H7 (cell line): ENCODE data around the gene IRF4. TPM values are rescaled to one million over a fixed set of nuclear protein-coding genes. Genes with fewer than 3 reads are reported as not detected.
"Not testable (repeated sequence)": the region's sequence is repeated elsewhere in the genome, so short reads cannot be mapped to it uniquely, and the experiment has no call there.

Source experiments
- DNase-seq: peaks from one replicate; pipeline ENCODE4 v3.0.0; 2012
- H3K27me3 ChIP-seq: 2 replicates; pipeline ENCODE4 v1.6.0; 2011; ENCODE audit warnings: mild to moderate bottlenecking, low read length; ENCODE audit not compliant: control insufficient read depth, insufficient read depth
- H3K36me3 ChIP-seq: replicated peaks from 2 replicates; pipeline ENCODE4 v1.5.1; 2011; ENCODE audit warnings: low read length; ENCODE audit not compliant: control insufficient read depth, insufficient read depth
- H3K4me3 ChIP-seq: 2 replicates; pipeline ENCODE4 v1.5.1; 2011; ENCODE audit warnings: low read depth, mild to moderate bottlenecking, control low read depth, low read length, moderate library complexity; ENCODE audit not compliant: insufficient read depth
- total RNA-seq: library from RNA; depleted of rRNA; stranded (reverse); fragments of >200 nt; shearing (Covaris generic); gene quantifications from 2 replicates; pipeline ENCODE4 v1.2.3, GENCODE V29; 2014

IRF4 gene
- total RNA-seq, 1 experiment from 2014 or later = 1.1 TPM

DNA sequence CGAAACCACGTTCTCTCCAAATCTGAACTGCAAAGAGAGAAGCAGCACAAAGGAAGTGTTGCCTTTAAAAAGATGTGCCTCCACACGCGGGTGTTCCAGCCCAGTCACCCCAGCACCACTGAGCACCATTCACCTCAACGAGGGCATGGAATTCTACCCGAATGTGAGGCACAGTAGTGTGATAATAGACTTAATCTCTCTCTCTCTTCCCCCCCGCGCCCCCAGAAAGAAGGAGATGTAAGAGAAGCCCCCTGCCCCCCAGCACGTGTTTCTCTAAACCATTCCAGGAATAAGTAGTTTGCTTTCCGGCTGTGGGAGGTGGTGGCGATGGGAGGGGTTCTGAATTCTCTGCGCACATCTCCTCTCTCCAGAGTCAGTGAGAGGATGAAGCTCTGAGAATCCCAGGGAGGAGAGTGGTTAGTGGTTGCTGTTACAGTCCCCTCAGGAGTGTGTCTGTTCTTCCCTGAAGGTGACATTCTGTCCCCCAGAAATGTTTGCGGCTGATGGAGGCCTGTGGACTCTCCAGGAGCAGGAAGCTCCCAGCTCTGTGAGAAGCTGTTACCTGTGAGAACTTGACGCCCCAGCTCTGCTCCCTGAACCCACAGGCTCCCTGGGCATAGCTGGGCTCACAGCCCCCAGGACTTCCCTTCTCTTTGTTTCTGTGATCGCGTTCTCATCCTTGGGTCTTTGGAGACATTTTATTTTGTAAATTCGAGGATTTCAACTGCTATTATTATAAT, 23.5 kb upstream of the IRF4 start:
- no peaks in the 10 kb centered on the region for H3K36me3 ChIP-seq
- H3K4me3 ChIP-seq = no peak overlapping the region
- no peak for DNase-seq
- H3K27me3 ChIP-seq = no peaks in the 10 kb centered on the region

DNA sequence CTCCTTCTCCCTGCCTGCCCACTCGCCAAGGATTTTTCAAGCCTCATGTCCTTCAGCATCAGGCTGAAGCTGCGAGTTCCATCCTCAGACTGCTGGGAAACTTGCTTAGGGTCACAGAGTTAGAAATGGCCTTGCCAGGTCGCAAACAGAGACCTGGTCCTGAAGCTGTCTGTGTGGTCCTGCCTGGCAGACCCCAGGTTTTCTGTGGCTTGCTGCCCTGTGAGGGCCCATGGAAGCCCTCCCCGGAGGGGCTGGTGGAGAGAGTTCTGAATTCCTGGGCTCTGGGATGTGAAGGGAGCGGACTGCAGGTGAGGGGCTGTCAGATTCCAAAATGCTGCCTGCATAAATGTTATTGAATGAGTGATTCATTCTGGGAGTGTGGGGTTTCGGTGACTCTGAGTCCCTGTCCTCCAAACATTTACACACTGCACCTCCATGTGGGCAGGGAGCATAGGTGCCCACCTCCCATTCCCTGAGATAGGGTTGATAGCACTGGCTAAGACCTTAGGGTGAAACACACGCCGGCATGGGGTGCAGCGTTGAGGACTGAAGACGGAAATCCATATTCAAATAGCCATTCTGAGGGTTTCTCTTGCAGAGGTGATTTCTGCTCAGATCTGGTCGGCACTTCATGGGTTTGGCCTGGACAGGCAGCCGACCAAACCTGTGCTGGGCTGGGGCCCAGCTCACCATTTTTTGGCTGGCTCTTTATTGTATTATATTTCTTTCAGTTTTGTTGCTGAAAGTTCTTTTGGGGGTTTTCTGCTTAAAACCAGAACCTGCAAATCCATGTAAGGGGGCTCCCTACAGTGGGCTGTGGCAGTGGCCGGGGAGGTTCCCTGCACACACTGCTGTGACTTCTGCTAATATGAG, 21.8 kb upstream of the IRF4 start:
- H3K4me3 ChIP-seq = no peak overlapping the region
- no peaks in the 10 kb centered on the region for H3K36me3 ChIP-seq
- H3K27me3 ChIP-seq = no peaks in the 10 kb centered on the region
- DNase-seq = no peak

DNA sequence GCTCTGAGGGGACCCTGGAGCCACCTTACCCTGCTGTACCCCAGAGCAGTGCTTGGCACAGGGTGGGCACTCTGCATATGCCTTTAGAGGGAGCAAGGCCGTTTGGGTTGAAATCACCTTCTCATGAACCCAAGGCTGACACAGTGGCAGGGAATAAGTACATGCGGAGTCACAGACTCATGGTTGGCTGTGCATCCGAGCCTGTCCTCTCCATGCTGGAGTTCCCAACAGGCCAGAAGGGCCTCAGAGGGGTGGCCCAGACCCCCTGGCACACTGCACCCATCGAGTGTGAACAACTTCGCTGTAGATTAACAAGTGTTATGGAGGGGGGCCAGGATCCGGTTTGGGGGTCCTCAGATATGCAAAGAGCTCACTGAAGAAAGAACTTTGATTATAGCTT, 21.0 kb upstream of the IRF4 start:
- DNase-seq = no peak
- Histone ChIP-seq H3K36me3 (no peaks in the 10 kb centered on the region), H3K4me3 (no peak overlapping the region), H3K27me3 (no peaks in the 10 kb centered on the region)

- DNase-seq, H3K36me3 ChIP-seq, H3K4me3 ChIP-seq, H3K27me3 ChIP-seq: not testable (repeated sequence)
These were observed 19.7 kb upstream of the IRF4 start for GRCh38 chr6:371851-372250.

GRCh38 chr6:372336-372911, 19.1 kb upstream of the IRF4 start:
- H3K27me3 ChIP-seq = no peaks in the 10 kb centered on the region
- no peak overlapping the region for H3K4me3 ChIP-seq
- no peaks in the 10 kb centered on the region for H3K36me3 ChIP-seq
- no peak for DNase-seq

GRCh38 chr6:373031-373430, 18.5 kb upstream of the IRF4 start:
- Histone ChIP-seq H3K4me3 (no peak overlapping the region), H3K27me3 (no peaks in the 10 kb centered on the region), H3K36me3 (no peaks in the 10 kb centered on the region)
- DNase-seq = no peak

- peak; percentile 81 for DNase-seq
- no peaks in the 10 kb centered on the region for H3K27me3 ChIP-seq
- no peak overlapping the region for H3K4me3 ChIP-seq
- no peaks in the 10 kb centered on the region for H3K36me3 ChIP-seq
These were observed 17.5 kb upstream of the IRF4 start for GRCh38 chr6:373773-374724.

- H3K27me3 ChIP-seq = no peaks in the 10 kb centered on the region
- no peaks in the 10 kb centered on the region for H3K36me3 ChIP-seq
- H3K4me3 ChIP-seq = no peak overlapping the region
- DNase-seq = no peak
These were observed 16.6 kb upstream of the IRF4 start for GRCh38 chr6:374956-375355.

DNA sequence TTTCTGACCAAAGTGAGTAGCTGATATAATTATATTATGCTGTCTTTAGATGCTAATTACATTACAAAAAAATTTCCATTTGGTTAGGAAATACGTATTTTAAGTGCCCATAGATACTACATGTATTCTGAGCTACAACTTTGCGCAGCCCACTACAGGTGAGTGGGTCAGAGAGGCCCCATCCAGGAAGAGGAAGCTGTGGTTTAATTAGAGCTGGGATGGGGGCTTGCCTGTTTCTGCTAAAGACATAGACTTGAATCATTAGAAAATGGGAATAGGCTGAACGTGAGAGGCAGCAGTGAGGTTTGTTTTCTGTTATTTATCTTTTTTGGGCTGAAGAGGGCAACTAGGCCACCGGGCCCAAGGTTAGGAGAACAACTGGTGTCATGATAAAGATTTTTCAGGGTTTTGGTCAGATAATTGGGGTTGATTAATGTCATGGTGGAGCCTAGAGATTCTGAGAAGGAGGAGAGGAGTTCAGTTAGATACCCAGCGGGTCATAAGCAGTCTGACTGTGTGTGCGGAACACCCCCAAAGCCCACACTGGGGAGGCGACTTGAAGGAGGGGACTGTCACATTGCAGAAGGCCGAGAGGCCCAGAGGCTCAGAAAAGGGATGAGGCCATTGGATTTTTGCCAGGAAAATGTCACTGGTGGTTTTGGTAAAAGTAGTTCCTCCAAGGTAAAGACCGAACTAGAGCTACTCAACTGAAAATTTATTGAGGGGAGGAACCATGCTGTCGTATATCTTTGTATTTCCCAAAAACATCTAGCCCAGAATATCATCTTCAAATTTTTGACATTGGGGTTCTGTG, 14.5 kb upstream of the IRF4 start:
- H3K27me3 ChIP-seq = no peaks in the 10 kb centered on the region
- H3K4me3 ChIP-seq = no peak overlapping the region
- no peaks in the 10 kb centered on the region for H3K36me3 ChIP-seq
- DNase-seq = no peak

DNA sequence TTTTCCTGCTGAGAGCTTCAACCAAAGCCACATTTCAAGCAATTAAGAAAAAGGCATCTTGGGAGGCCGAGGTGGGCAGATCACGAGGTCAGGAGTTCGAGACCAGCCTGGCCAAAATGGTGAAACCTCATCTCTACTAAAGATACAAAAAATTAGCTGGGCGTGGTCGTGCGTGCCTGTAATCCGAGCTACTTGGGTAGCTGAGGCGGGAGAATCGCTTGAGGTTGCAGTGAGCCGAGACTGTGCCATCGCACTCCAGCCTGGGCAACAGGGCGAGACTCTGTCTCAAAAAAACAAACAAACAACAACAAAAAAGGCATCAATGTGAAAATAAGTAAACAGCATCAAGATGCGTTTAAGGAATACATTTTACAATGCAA, 13.9 kb upstream of the IRF4 start:
- not testable (repeated sequence) for H3K27me3 ChIP-seq, DNase-seq, H3K4me3 ChIP-seq, H3K36me3 ChIP-seq

DNA sequence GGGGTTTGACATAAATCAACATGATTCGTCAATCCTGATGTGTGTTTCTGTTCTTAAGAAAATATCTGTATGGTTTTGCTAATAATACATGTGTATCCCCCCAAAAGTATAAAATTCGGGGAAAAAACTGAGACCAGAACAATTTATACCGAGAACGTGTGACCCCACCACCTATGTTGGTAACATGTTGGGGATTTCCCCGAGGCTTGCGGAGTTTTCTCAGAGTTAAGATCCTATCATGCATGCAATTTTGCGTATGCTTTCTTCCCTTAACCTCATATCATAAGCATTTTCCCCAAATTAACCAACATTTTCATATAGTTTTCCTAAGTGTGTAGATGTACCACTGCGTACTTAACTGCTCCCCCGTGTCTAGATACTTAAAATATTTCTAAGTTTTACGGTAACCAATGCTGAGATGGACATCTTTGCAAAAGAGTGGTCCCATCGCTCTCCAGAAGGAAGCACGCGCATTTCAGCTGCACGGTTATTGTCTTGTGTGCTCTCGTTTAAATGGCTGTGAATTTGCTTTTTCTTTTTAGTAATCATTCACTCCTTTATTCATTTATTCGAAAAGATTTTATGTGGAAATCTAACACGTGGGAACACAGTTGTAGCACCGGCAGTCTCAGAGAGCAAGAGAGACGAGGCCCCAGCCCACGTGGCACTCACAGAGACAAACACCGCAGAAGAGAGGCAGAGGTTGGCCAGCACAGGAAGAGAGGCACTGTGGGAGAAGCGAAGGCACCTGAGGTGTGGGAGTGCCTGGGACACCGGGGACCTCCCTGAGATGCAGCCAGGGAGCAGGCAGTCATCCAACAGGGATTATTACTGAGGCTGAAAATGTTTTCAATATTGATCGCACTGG, 13.2 kb upstream of the IRF4 start:
- Histone ChIP-seq H3K27me3 (no peaks in the 10 kb centered on the region), H3K36me3 (no peaks in the 10 kb centered on the region), H3K4me3 (no peak overlapping the region)
- DNase-seq = no peak

DNA sequence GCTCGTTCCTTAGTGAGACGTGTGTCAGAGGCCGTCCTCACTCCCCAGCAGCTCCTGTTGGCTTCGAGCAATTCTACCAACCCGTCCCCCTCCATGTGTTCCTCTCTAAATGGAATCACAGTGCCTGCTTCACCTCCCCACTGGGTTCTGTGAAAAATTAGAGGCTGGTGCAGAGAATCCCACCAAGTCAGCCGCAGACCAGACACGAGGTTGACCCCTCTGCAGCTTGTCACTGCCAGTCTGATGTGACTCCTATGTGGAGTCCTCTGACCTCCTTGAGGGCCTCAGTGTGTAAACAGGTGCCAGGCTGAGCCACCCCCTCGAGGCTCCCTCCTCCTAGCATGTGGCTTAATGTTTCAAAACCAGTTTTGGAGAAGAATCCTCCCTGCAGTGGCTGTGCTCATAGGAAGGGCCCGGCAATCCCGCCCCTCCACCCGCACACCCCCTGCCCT, 12.6 kb upstream of the IRF4 start:
- no peaks in the 10 kb centered on the region for H3K36me3 ChIP-seq
- DNase-seq = no peak
- H3K27me3 ChIP-seq = no peaks in the 10 kb centered on the region
- H3K4me3 ChIP-seq = no peak overlapping the region
